PC-3 (cell line): ENCODE measurements around the gene PBOV1. TPM values are rescaled to one million over a fixed set of nuclear protein-coding genes. Genes with fewer than 3 reads are reported as not detected.

Experiments
- ATAC-seq: fragments of 200-7000 bp; cut with Tn5 transposase; 2 replicates; pipeline ENCODE4 v1.9.1; 2020; ENCODE audit warnings: mild to moderate bottlenecking, moderate library complexity
- BruUV-seq: library from RNA; stranded (reverse); fragments of 400-500 nt; replicated peaks from 2 replicates; lab custom pipeline; 2021; lab: Mats Ljungman, UMichigan
- CTCF ChIA-PET: fragments of 300-600 bp; sonication (Branson Sonifier 250); formaldehyde crosslinking; loops from one replicate; lab custom pipeline; 2022; ENCODE audit warnings: antibody characterized with exemption; lab: Charles Lee
- POLR2A ChIA-PET: fragments of 300-600 bp; sonication (Branson Sonifier 250); formaldehyde crosslinking; loops from one replicate; lab custom pipeline; 2022; ENCODE audit warnings: antibody characterized with exemption; ENCODE audit not compliant: unreplicated experiment; lab: Charles Lee
- DNase-seq: peaks from one replicate; pipeline ENCODE4 v3.0.0-alpha.2; 2015
- H2AFZ ChIP-seq: fragments of 300-600 bp; sonication (generic); 2 replicates; pipeline ENCODE4 v1.6.0; 2016; ENCODE audit warnings: antibody characterized with exemption, low read length
- H3F3A ChIP-seq: fragments of 300-600 bp; sonication (generic); one replicate; pipeline ENCODE4 v1.6.0; 2017; ENCODE audit warnings: antibody characterized with exemption, low read length, control low read depth, mild to moderate bottlenecking; ENCODE audit not compliant: unreplicated experiment
- H3K27ac ChIP-seq: fragments of 300-600 bp; sonication (generic); 2 replicates; pipeline ENCODE4 v1.5.1; 2016; ENCODE audit warnings: mild to moderate bottlenecking, low read length
- H3K27me3 ChIP-seq: fragments of 300-600 bp; sonication (generic); 2 replicates; pipeline ENCODE4 v1.6.1; 2016; ENCODE audit warnings: low read length, mixed read lengths
- H3K36me3 ChIP-seq: fragments of 300-600 bp; sonication (generic); 2 replicates; pipeline ENCODE4 v1.6.1; 2016; ENCODE audit warnings: low read depth, mixed run types, low read length, mixed read lengths
- H3K4me1 ChIP-seq: fragments of 300-600 bp; sonication (generic); 2 replicates; pipeline ENCODE4 v1.5.1; 2016; ENCODE audit warnings: low read length; ENCODE audit not compliant: insufficient read depth
- H3K4me2 ChIP-seq: fragments of 300-600 bp; sonication (generic); 2 replicates; pipeline ENCODE4 v1.6.0; 2016; ENCODE audit warnings: low read length
- H3K4me3 ChIP-seq: fragments of 300-600 bp; sonication (generic); 2 replicates; pipeline ENCODE4 v1.5.1; 2016; ENCODE audit warnings: mild to moderate bottlenecking, low read length, mixed read lengths
- H3K79me2 ChIP-seq: fragments of 300-600 bp; sonication (generic); 2 replicates; pipeline ENCODE4 v1.6.1; 2017; ENCODE audit warnings: low read length, mixed read lengths
- H3K9ac ChIP-seq: fragments of 300-600 bp; sonication (generic); 2 replicates; pipeline ENCODE4 v1.6.0; 2016; ENCODE audit warnings: mild to moderate bottlenecking, low read length
- H3K9me2 ChIP-seq: fragments of 300-600 bp; sonication (generic); replicated peaks from 2 replicates; pipeline ENCODE4 v1.6.1; 2016; ENCODE audit warnings: mixed run types, low read length, mixed read lengths
- H3K9me3 ChIP-seq: fragments of 300-600 bp; sonication (generic); 2 replicates; pipeline ENCODE4 v1.6.1; 2016; ENCODE audit warnings: low read length, mixed read lengths
- H4K20me1 ChIP-seq: fragments of 300-600 bp; sonication (generic); 2 replicates; pipeline ENCODE4 v1.6.1; 2016; ENCODE audit warnings: low read length, mixed read lengths
- EZH2 ChIP-seq: fragments of 300-600 bp; sonication (generic); IDR thresholded peaks from one replicate; pipeline ENCODE4 v1.6.1; 2017; ENCODE audit warnings: antibody characterized with exemption, mild to moderate bottlenecking, low read length; ENCODE audit not compliant: unreplicated experiment
- EZH2phosphoT487 ChIP-seq: fragments of 300-600 bp; sonication (generic); IDR thresholded peaks from 2 replicates; pipeline ENCODE4 v1.6.1; 2018; ENCODE audit warnings: mild to moderate bottlenecking, antibody characterized with exemption, low read length, borderline replicate concordance
- intact Hi-C: fragments of 100-400 bp; cut with micrococcal nuclease; formaldehyde crosslinking; loops from 2 replicates; pipeline ENCODE4 v1.9.0; 2023
- total RNA-seq: library from RNA; depleted of rRNA; stranded (reverse); fragments of >200 nt; gene quantifications from 2 replicates; pipeline ENCODE4 v1.2.3, GENCODE V29; 2014
- TF ChIP-seq, protein P1 (sequence below): fragments of 300-600 bp; sonication (generic); conservative IDR thresholded peaks from 2 replicates; pipeline ENCODE4 v1.5.1; 2017; ENCODE audit warnings: antibody characterized with exemption, low read depth, mild to moderate bottlenecking, low read length

PBOV1 gene
- total RNA-seq, 1 experiment from 2014 or later = not detected

DNA sequence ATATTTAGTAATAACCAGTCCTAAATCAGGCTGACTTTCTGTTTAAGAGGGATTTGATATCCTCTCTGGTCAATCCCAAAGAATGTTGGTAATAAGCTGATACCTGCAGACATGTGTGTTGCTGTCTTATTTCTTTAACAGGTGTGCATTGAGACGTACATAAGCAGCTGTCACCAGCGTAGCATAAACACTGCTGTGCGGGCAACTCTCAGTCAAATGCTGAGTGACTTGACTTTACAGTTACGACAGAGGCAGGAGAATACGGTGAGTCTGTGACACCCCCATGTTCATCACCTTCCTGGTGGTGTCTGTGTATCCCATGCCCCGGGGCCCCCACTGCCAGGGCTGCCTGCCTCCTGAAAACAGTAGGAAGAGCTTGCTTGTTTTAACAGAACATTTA, 20.1 kb upstream of the PBOV1 start:
- no peaks in the 10 kb centered on the region for H3K36me3 ChIP-seq
- no peak overlapping the region for H3K4me2 ChIP-seq
- ATAC-seq (no peak), DNase-seq (no peak)
- H3F3A ChIP-seq = no peaks in the 10 kb centered on the region
- intact Hi-C loops = no loop called here
- POLR2A ChIA-PET = no interaction called here
- no peaks in the 10 kb centered on the region for H3K9me2 ChIP-seq
- TF ChIP-seq, protein P1, sequence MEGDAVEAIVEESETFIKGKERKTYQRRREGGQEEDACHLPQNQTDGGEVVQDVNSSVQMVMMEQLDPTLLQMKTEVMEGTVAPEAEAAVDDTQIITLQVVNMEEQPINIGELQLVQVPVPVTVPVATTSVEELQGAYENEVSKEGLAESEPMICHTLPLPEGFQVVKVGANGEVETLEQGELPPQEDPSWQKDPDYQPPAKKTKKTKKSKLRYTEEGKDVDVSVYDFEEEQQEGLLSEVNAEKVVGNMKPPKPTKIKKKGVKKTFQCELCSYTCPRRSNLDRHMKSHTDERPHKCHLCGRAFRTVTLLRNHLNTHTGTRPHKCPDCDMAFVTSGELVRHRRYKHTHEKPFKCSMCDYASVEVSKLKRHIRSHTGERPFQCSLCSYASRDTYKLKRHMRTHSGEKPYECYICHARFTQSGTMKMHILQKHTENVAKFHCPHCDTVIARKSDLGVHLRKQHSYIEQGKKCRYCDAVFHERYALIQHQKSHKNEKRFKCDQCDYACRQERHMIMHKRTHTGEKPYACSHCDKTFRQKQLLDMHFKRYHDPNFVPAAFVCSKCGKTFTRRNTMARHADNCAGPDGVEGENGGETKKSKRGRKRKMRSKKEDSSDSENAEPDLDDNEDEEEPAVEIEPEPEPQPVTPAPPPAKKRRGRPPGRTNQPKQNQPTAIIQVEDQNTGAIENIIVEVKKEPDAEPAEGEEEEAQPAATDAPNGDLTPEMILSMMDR = no peak
- no peak for TF ChIP-seq EZH2
- no peak for TF ChIP-seq EZH2phosphoT487
- H4K20me1 ChIP-seq = no peaks in the 10 kb centered on the region
- H3K27me3 ChIP-seq = no peaks in the 10 kb centered on the region
- H3K9ac ChIP-seq = no peak overlapping the region
- no TSS peak for BruUV-seq
- H2AFZ ChIP-seq = no peak overlapping the region
- no peaks in the 10 kb centered on the region for H3K9me3 ChIP-seq
- no peak overlapping the region for H3K4me3 ChIP-seq
- H3K79me2 ChIP-seq = no peaks in the 10 kb centered on the region
- peaks cover 22% of the 10 kb centered on the region for H3K4me1 ChIP-seq
- no peak overlapping the region for H3K27ac ChIP-seq
- CTCF ChIA-PET = no interaction called here

GRCh38 chr6:138237463-138237862, 19.2 kb upstream of the PBOV1 start:
- Histone ChIP-seq H3K4me3 (no peak overlapping the region), H3K9ac (no peak overlapping the region), H3F3A (no peaks in the 10 kb centered on the region), H3K4me1 (peaks cover 21% of the 10 kb centered on the region), H3K36me3 (no peaks in the 10 kb centered on the region), H4K20me1 (no peaks in the 10 kb centered on the region), H3K9me3 (no peaks in the 10 kb centered on the region), H3K9me2 (no peaks in the 10 kb centered on the region), H2AFZ (no peak overlapping the region), H3K4me2 (no peak overlapping the region), H3K79me2 (no peaks in the 10 kb centered on the region), H3K27ac (no peak overlapping the region), H3K27me3 (no peaks in the 10 kb centered on the region)
- BruUV-seq = no TSS peak
- ATAC-seq (no peak), DNase-seq (no peak)
- intact Hi-C loops = no loop called here
- POLR2A ChIA-PET = no interaction called here
- CTCF ChIA-PET = no interaction called here
- TF ChIP-seq, protein P1 = no peak
- TF ChIP-seq EZH2phosphoT487 (no peak), EZH2 (no peak)

DNA sequence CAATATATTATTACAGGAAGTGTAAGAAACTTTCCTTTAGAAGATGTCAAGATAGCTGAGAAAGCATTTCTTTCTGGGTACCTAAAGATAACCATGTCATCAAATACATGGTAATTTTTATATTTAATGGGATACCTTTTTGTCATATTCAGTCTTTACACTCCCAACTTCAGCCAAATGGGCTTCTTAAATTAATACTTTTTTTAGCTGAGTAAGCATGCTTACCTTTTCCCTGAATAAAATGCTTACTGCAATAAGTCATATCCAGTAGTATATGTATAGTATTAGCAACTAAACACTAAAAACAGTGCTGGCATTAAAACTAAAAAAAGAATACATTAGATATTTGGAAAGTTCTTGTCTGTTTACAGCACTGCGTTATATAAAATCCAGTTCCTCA, 17.4 kb upstream of the PBOV1 start:
- ChIA-PET POLR2A (no interaction called here), CTCF (no interaction called here)
- no peak overlapping the region for H3K27ac ChIP-seq
- no peaks in the 10 kb centered on the region for H3K79me2 ChIP-seq
- no peaks in the 10 kb centered on the region for H3K9me2 ChIP-seq
- H3F3A ChIP-seq = no peaks in the 10 kb centered on the region
- H3K27me3 ChIP-seq = no peaks in the 10 kb centered on the region
- H3K36me3 ChIP-seq = no peaks in the 10 kb centered on the region
- ATAC-seq (no peak), DNase-seq (no peak)
- no peak overlapping the region for H3K4me3 ChIP-seq
- intact Hi-C loops = no loop called here
- no peaks in the 10 kb centered on the region for H3K9me3 ChIP-seq
- no TSS peak for BruUV-seq
- H3K9ac ChIP-seq = no peak overlapping the region
- H3K4me1 ChIP-seq = peaks cover 35% of the 10 kb centered on the region
- TF ChIP-seq, protein P1 = no peak
- TF ChIP-seq EZH2 (no peak), EZH2phosphoT487 (no peak)
- H3K4me2 ChIP-seq = no peak overlapping the region
- H4K20me1 ChIP-seq = no peaks in the 10 kb centered on the region
- H2AFZ ChIP-seq = no peak overlapping the region
